CD4-positive, alpha-beta T cell (primary cell): Measurements from ENCODE around the gene LGR6. TPM values are rescaled to one million over a fixed set of nuclear protein-coding genes. Genes with fewer than 3 reads are reported as not detected.

Source experiments
- ATAC-seq: fragments of 200-7000 bp; cut with Tn5 transposase; one replicate; pipeline ENCODE4 v1.10.0; 2022; ENCODE audit warnings: mild to moderate bottlenecking; ENCODE audit not compliant: poor library complexity
- CTCF ChIA-PET: fragments of 350-600 bp; sonication (Branson Sonifier 250); formaldehyde crosslinking; loops from one replicate; lab custom pipeline; 2021; ENCODE audit warnings: antibody characterized with exemption, inconsistent platforms; lab: Charles Lee
- POLR2A ChIA-PET: fragments of 350-600 bp; sonication (Branson Sonifier 250); formaldehyde crosslinking; loops from one replicate; lab custom pipeline; 2021; ENCODE audit warnings: antibody characterized with exemption, inconsistent platforms; lab: Charles Lee
- DNase-seq, 14 experiments: peaks; one replicate each; pipeline ENCODE4 v3.0.0-alpha.2; 2013 to 2020; ENCODE audit warnings: mixed read lengths in 2 of 14
- H3K27ac ChIP-seq, 2 donors: one replicate each; pipeline versions ENCODE4 v1.5.1 to v1.7.0; 2013; ENCODE audit warnings: low read length in 2 of 2, low read depth in 1 of 2, mild to moderate bottlenecking in 1 of 2
- H3K27me3 ChIP-seq, 2 experiments: 1 replicate in 1 of 2; 2 replicates in 1 of 2; pipeline versions ENCODE4 v1.6.1 to v1.7.0; 2013; ENCODE audit warnings: low read length in 2 of 2, control low read depth in 1 of 2, mild to moderate bottlenecking in 1 of 2, moderate library complexity in 1 of 2; ENCODE audit not compliant: insufficient read depth in 2 of 2, control insufficient read depth in 1 of 2
- H3K36me3 ChIP-seq: one replicate; pipeline ENCODE4 v1.6.1; 2013; ENCODE audit warnings: low read length, control low read depth; ENCODE audit not compliant: insufficient read depth
- H3K4me1 ChIP-seq: one replicate; pipeline ENCODE4 v1.6.1; 2013; ENCODE audit warnings: low read length, control low read depth; ENCODE audit not compliant: insufficient read depth
- H3K4me3 ChIP-seq: one replicate; pipeline ENCODE4 v1.5.1; 2013; ENCODE audit warnings: mild to moderate bottlenecking, low read length, moderate library complexity
- H3K9me3 ChIP-seq, 2 experiments: 1 replicate in 1 of 2; 2 replicates in 1 of 2; pipeline versions ENCODE4 v1.6.1 to v1.7.0; 2013; ENCODE audit warnings: low read length in 2 of 2, mild to moderate bottlenecking in 2 of 2, control low read depth in 1 of 2, moderate library complexity in 1 of 2; ENCODE audit not compliant: control insufficient read depth in 1 of 2, insufficient read depth in 1 of 2
- H3K27ac Mint-ChIP-seq: one replicate; pipeline ENCODE4 v1.8.0; 2020; ENCODE audit warnings: mixed read lengths
- H3K27me3 Mint-ChIP-seq: one replicate; pipeline ENCODE4 v1.8.0; 2021; ENCODE audit warnings: mixed read lengths
- H3K36me3 Mint-ChIP-seq: one replicate; pipeline ENCODE4 v1.8.0; 2021; ENCODE audit warnings: low read depth, mixed read lengths
- H3K4me1 Mint-ChIP-seq: one replicate; pipeline ENCODE4 v1.8.0; 2021; ENCODE audit warnings: low read depth, mixed read lengths
- H3K4me3 Mint-ChIP-seq: one replicate; pipeline ENCODE4 v1.8.0; 2020; ENCODE audit warnings: mild to moderate bottlenecking, mixed read lengths
- H3K9me3 Mint-ChIP-seq: one replicate; pipeline ENCODE4 v1.8.0; 2020; ENCODE audit warnings: mixed read lengths
- CTCF ChIP-seq: fragments of 200-600 bp; IDR thresholded peaks from one replicate; pipeline ENCODE4 v1.8.0; 2022; ENCODE audit warnings: antibody characterized with exemption, mild to moderate bottlenecking
- intact Hi-C, 2 experiments: fragments of 100-400 bp; cut with DNase I in 1 of 2; cut with micrococcal nuclease in 1 of 2; formaldehyde crosslinking; loops; one replicate each; pipeline versions ENCODE4 v1.15.1 to v1.9.0; 2023 to 2025; cut with DNase I, micrococcal nuclease
- total RNA-seq, 174 experiments: library from RNA in 2 of 174; stranded (reverse) in 2 of 174; gene quantifications; one replicate each; pipeline ENCODE4 v1.2.3 and lab custom pipeline; 2021 to 2026

LGR6 gene
- total RNA-seq, 2 experiments from 2014 or later = 0.19 to 0.45 TPM

GRCh38 chr1:202230061-202230938 lies 36.7 kb downstream of the LGR6 start:
- peaks cover 0 to 2% of the 10 kb centered on the region in 2 experiments for H3K27me3 ChIP-seq
- ChIA-PET POLR2A (no interaction called here), CTCF (no interaction called here)
- ATAC-seq = no peak
- H3K4me1 ChIP-seq = peaks cover 4% of the 10 kb centered on the region
- Mint-ChIP-seq H3K27ac (no peak overlapping the region), H3K27me3 (no peaks in the 10 kb centered on the region), H3K4me3 (no peak overlapping the region), H3K36me3 (no peaks in the 10 kb centered on the region), H3K4me1 (peaks cover 5% of the 10 kb centered on the region), H3K9me3 (no peaks in the 10 kb centered on the region)
- no peak for TF ChIP-seq CTCF
- H3K36me3 ChIP-seq = no peaks in the 10 kb centered on the region
- H3K4me3 ChIP-seq = no peak overlapping the region
- H3K27ac ChIP-seq = no peak overlapping the region
- no peak for DNase-seq
- no peaks in the 10 kb centered on the region for H3K9me3 ChIP-seq
- intact Hi-C loops = no loop called here

GRCh38 chr1:202230939-202231645 lies 37.5 kb downstream of the LGR6 start:
- H3K27me3 ChIP-seq = peaks cover 0 to 2% of the 10 kb centered on the region in 2 experiments
- H3K4me3 Mint-ChIP-seq = no peak overlapping the region
- intact Hi-C loops = no loop called here
- no peak for DNase-seq
- H3K36me3 Mint-ChIP-seq = no peaks in the 10 kb centered on the region
- no peak for TF ChIP-seq CTCF
- peaks cover 5% of the 10 kb centered on the region for H3K4me1 Mint-ChIP-seq
- no peak overlapping the region for H3K27ac ChIP-seq
- H3K9me3 Mint-ChIP-seq = no peaks in the 10 kb centered on the region
- peaks cover under 1% of the 10 kb centered on the region for H3K27me3 Mint-ChIP-seq
- H3K4me1 ChIP-seq = peaks cover 4% of the 10 kb centered on the region
- H3K27ac Mint-ChIP-seq = no peak overlapping the region
- H3K9me3 ChIP-seq = no peaks in the 10 kb centered on the region
- H3K36me3 ChIP-seq = no peaks in the 10 kb centered on the region
- POLR2A ChIA-PET = no interaction called here
- CTCF ChIA-PET = no interaction called here
- no peak overlapping the region for H3K4me3 ChIP-seq
- ATAC-seq = no peak

- DNase-seq (no peak), ATAC-seq (no peak)
- POLR2A ChIA-PET = no interaction called here
- Histone ChIP-seq H3K27me3 (peaks cover 9 to 15% of the 10 kb centered on the region in 2 experiments), H3K36me3 (no peaks in the 10 kb centered on the region), H3K4me1 (no peaks in the 10 kb centered on the region), H3K9me3 (no peaks in the 10 kb centered on the region), H3K4me3 (no peak overlapping the region), H3K27ac (no peak overlapping the region)
- CTCF ChIA-PET = no interaction called here
- Mint-ChIP-seq H3K27me3 (peaks cover 21% of the 10 kb centered on the region), H3K36me3 (no peaks in the 10 kb centered on the region), H3K9me3 (no peaks in the 10 kb centered on the region), H3K4me1 (peaks cover 4% of the 10 kb centered on the region), H3K27ac (no peak overlapping the region), H3K4me3 (no peak overlapping the region)
- no peak for TF ChIP-seq CTCF
- intact Hi-C loops = no loop called here
These were observed 39.6 kb downstream of the LGR6 start for GRCh38 chr1:202233171-202233570.
